GM13977 (cell line): ENCODE data around the gene KRT222.
A peak's percentile ranks its signal among the peaks of the same experiment; 100 is the strongest.

Experiments
- DNase-seq: peaks from one replicate; pipeline ENCODE4 v3.0.0; 2012; ENCODE audit warnings: low spot score
- CTCF ChIP-seq: IDR thresholded peaks from 2 replicates; pipeline ENCODE4 v1.5.1; 2012; ENCODE audit warnings: mild to moderate bottlenecking, control low read depth; ENCODE audit not compliant: insufficient read depth; ENCODE audit errors: extremely low read depth, missing control alignments
- in situ Hi-C: fragments of 300-500 bp; cut with MboI; formaldehyde crosslinking; loops from one replicate; pipeline ENCODE4 v1.12.0; 2022; ENCODE audit warnings: low sequenced_read_pairs, low pct_unique_long_range_greater_than_20kb, mixed read lengths, inconsistent platforms; ENCODE audit not compliant: unreplicated experiment

The KRT222 gene

GRCh38 chr17:40664582-40665333, at the start of gene KRT222:
TSS of gene KRT222 (minus strand) at chr17:40665177. CDS start at chr17:40665099, 78 bp downstream.
- in situ Hi-C loops, result no loop called here
- no peak for TF ChIP-seq CTCF
- DNase-seq, result no peak

- DNase-seq, result no peak
- in situ Hi-C loops, result no loop called here
- peak; percentile 29 for TF ChIP-seq CTCF
These were observed 49.5 kb upstream of the KRT222 start for GRCh38 chr17:40714473-40714872.

GRCh38 chr17:40707745-40708144, 42.8 kb upstream of the KRT222 start:
- DNase-seq, result no peak

GRCh38 chr17:40705584-40705983, 40.6 kb upstream of the KRT222 start:
- TF ChIP-seq CTCF, result no peak
- DNase-seq, result no peak
- in situ Hi-C loops, result no loop called here

More at GRCh38 chr17:40707745-40708144, 42.8 kb upstream of the KRT222 start:
- TF ChIP-seq CTCF, result no peak
- in situ Hi-C loops, result no loop called here

- in situ Hi-C loops, result no loop called here
- TF ChIP-seq CTCF, result no peak
These were observed 38.7 kb upstream of the KRT222 start, which contains the start of gene KRT24 for GRCh38 chr17:40703652-40704051. TSS of gene KRT24 (minus strand) at chr17:40703752. CDS start at chr17:40703693, 59 bp downstream.

GRCh38 chr17:40702271-40702670, 37.3 kb upstream of the KRT222 start:
- TF ChIP-seq CTCF, result no peak
- DNase-seq, result no peak
- in situ Hi-C loops, result no loop called here

More at GRCh38 chr17:40703652-40704051, 38.7 kb upstream of the KRT222 start, which contains the start of gene KRT24:
- no peak for DNase-seq
